H1 (cell line): ENCODE data around the gene CCDC82. TPM values are rescaled to one million over a fixed set of nuclear protein-coding genes. Genes with fewer than 3 reads are reported as not detected.

Experiments used
- EZH2 ChIP-seq: fragments of 200-600 bp; sonication (generic); IDR thresholded peaks from 2 replicates; pipeline ENCODE4 v1.7.1; 2012; ENCODE audit warnings: low read depth, mild to moderate bottlenecking, moderate library complexity, low read length, inconsistent platforms; ENCODE audit not compliant: severe bottlenecking
- KDM5A ChIP-seq: fragments of 200-600 bp; IDR thresholded peaks from 2 replicates; pipeline ENCODE4 v1.7.1; 2012; ENCODE audit warnings: mild to moderate bottlenecking, low read length, inconsistent platforms, mixed read lengths
- RBBP5 ChIP-seq: IDR thresholded peaks from 2 replicates; pipeline ENCODE4 v1.7.1; 2012; ENCODE audit warnings: low read depth, mild to moderate bottlenecking, inconsistent platforms, low read length, moderate library complexity, borderline replicate concordance
- polyA plus RNA-seq, 7 experiments: library from polyadenylated mRNA; depleted of rRNA in 3 of 7; stranded (reverse) in 5 of 7; unstranded in 2 of 7; fragments of >200 nt in 5 of 7; fragments of 200-250 nt in 2 of 7; gene quantifications; 1 replicate in 5 of 7; 2 replicates in 1 of 7; 4 replicates in 1 of 7; pipeline versions ENCODE4 v1.2.1 to v1.2.3, GENCODE V29; 2011 to 2013; ENCODE audit warnings: missing spikeins in 2 of 7, mixed read lengths in 2 of 7
- total RNA-seq: library from RNA; stranded (reverse); fragmentation: NEBNext Ultra II Directional; extraction: Animal tissue kit (Norgen Biotek cat#: 25700); gene quantifications from 2 replicates; pipeline ENCODE4 v1.2.1, GENCODE V29; 2021
- TF ChIP-seq, protein P1 (sequence below): IDR thresholded peaks from 2 replicates; pipeline ENCODE4 v1.6.1; 2012; ENCODE audit warnings: inconsistent platforms

CCDC82 gene
- total and polyA plus RNA-seq, 2 of the 8 experiments (the other 6 are each of a cell fraction or from before 2014, with no cell fraction given): 6.0 to 15.2 TPM

DNA sequence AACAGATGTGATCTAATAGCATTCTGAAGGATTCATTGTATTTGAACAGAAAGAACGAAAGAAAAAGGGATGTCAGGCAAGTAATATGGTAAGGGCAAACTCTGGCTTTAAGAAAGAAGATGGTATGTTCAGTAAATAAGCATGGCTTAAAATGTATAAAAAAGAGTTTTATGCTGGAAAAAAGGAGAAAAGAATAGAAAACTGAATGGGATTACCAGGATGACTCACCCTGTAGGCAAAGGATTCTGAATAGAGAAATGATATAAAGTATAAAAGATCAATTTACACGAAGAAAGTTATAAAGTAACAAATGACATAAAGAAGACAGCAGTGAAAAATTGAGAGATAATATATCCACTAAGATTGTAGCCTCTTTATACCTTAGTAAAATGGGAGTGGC, 4.5 kb downstream of the CCDC82 start (continued):
- TF ChIP-seq, protein P1, sequence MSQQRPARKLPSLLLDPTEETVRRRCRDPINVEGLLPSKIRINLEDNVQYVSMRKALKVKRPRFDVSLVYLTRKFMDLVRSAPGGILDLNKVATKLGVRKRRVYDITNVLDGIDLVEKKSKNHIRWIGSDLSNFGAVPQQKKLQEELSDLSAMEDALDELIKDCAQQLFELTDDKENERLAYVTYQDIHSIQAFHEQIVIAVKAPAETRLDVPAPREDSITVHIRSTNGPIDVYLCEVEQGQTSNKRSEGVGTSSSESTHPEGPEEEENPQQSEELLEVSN: no peak
- TF ChIP-seq RBBP5 (no peak), KDM5A (no peak), EZH2 (no peak)
